Endothelial cell of umbilical vein (primary cell): Measurements from ENCODE around the gene IL12A. TPM values are rescaled to one million over a fixed set of nuclear protein-coding genes. Genes with fewer than 3 reads are reported as not detected.

ENCODE experiments used
- polyA plus RNA-seq, 4 experiments: library from polyadenylated mRNA; depleted of rRNA in 3 of 4; stranded (reverse) in 3 of 4; unstranded in 1 of 4; fragments of >200 nt; gene quantifications; 2 replicates each; pipeline versions ENCODE4 v1.2.1 to v1.2.3, GENCODE V29; 2011 to 2012; ENCODE audit warnings: missing spikeins in 1 of 4
- total RNA-seq: library from RNA; stranded (reverse); gene quantifications from 2 replicates; pipeline ENCODE4 v1.2.3, GENCODE V29; 2021

The IL12A gene
- total and polyA plus RNA-seq, 2 donors (not counting 3 experiments of a cell fraction or from before 2014, with no cell fraction given): 1.6 to 1.7 TPM

Other genes starting within 250 kb of the IL12A start
- 23.1 and 34.5 TPM in 2 replicates for gene SCHIP1, start 149.0 kb upstream of the IL12A start, total RNA-seq
- gene SCHIP1, start 149.0 kb upstream of the IL12A start, polyA plus RNA-seq: 9.4 and 16.9 TPM in 2 replicates
- not detected in 2 replicates for gene C3orf80, start 236.6 kb downstream of the IL12A start, total RNA-seq
- gene C3orf80, start 236.6 kb downstream of the IL12A start, polyA plus RNA-seq: 0.03 and 0.04 TPM in 2 replicates